Epithelial cell of proximal tubule (primary cell): ENCODE results near the gene ERC1. TPM values are rescaled to one million over a fixed set of nuclear protein-coding genes. Genes with fewer than 3 reads are reported as not detected.
A peak's percentile ranks its signal among the peaks of the same experiment; 100 is the strongest.

Source experiments
- DNase-seq: peaks from one replicate; pipeline ENCODE4 v3.0.0-alpha.2; 2011; ENCODE audit warnings: low read depth
- H3K4me3 ChIP-seq: 2 replicates; pipeline ENCODE4 v1.5.1; 2011; ENCODE audit warnings: low read depth, mild to moderate bottlenecking, low read length
- total RNA-seq: library from RNA; depleted of rRNA; stranded (reverse); fragments of >200 nt; gene quantifications from 2 replicates; pipeline ENCODE4 v1.2.3, GENCODE V29; 2015
- TF ChIP-seq, protein P1 (sequence below): conservative IDR thresholded peaks from 2 replicates; pipeline ENCODE4 v1.5.1; 2012; ENCODE audit warnings: low read depth, mild to moderate bottlenecking, low read length

ERC1 gene
- total RNA-seq, 1 donor from 2014 or later = 16.5 TPM

DNA sequence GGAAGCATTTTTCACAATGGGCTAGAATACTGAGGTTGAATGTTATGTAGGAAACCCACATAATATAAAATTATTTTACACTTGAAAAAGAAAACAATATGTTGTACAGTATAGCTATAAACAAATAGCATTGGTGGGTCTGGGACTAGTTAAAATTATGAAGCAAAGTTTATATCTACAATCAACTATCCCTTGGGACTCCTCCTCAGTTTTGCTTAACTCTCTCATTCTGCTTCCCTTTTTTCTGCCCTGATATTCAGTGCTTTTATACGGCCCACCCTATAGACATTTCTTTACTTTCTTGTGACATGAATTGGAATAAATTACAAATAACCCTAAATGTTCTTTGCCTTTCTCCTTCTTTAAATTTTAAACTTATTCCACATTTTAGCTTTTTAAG lies 302.9 kb downstream of the ERC1 start:
- H3K4me3 ChIP-seq = no peak overlapping the region
- TF ChIP-seq, protein P1, sequence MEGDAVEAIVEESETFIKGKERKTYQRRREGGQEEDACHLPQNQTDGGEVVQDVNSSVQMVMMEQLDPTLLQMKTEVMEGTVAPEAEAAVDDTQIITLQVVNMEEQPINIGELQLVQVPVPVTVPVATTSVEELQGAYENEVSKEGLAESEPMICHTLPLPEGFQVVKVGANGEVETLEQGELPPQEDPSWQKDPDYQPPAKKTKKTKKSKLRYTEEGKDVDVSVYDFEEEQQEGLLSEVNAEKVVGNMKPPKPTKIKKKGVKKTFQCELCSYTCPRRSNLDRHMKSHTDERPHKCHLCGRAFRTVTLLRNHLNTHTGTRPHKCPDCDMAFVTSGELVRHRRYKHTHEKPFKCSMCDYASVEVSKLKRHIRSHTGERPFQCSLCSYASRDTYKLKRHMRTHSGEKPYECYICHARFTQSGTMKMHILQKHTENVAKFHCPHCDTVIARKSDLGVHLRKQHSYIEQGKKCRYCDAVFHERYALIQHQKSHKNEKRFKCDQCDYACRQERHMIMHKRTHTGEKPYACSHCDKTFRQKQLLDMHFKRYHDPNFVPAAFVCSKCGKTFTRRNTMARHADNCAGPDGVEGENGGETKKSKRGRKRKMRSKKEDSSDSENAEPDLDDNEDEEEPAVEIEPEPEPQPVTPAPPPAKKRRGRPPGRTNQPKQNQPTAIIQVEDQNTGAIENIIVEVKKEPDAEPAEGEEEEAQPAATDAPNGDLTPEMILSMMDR = no peak
- no peak for DNase-seq

DNA sequence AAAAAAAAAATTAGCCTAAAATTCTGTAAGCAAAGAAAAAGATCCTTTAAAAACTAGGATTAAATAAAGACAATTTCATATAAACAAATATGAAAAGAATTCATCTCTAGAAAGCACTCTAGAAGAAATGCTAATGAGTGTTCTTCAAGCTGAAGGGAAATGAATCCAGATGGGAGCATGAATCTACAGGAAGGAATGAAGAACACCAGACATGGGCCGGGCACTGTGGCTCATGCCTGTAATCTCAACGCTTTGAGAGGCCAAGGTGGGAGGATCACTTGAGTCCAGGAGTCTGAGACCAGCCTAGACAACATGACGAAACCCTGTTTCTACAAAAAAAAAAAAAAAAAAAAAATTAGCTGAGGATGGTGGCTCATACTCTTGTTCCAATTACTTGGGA lies 306.2 kb downstream of the ERC1 start:
- TF ChIP-seq, protein P1 = no peak
- DNase-seq = no peak
- no peak overlapping the region for H3K4me3 ChIP-seq

DNA sequence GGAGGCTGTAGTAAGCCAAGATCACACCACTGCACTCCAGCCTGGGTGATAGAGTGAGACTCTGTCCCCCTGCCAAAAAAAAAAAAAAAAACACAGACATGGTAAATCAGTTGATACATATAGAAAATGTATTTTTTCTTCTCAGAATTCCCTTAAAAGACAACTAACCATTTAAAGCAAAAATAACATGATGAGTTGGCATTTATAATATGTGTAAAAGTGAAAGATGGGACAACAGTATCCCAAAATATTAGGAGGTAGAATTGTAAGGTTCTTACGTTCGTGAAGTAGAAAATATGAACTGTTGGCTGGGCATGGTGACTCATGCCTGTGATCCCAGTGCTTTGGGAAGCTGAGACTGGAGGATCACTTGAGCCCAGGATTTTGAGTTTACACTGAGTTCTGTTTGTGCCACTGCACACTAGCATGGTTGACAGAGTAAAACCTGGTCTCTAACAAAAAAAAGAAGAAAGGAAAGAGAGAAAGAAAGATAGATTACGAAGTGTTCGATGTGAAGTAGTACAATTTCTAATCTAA lies 306.7 kb downstream of the ERC1 start:
- TF ChIP-seq, protein P1 = no peak
- H3K4me3 ChIP-seq = no peak overlapping the region
- no peak for DNase-seq

DNA sequence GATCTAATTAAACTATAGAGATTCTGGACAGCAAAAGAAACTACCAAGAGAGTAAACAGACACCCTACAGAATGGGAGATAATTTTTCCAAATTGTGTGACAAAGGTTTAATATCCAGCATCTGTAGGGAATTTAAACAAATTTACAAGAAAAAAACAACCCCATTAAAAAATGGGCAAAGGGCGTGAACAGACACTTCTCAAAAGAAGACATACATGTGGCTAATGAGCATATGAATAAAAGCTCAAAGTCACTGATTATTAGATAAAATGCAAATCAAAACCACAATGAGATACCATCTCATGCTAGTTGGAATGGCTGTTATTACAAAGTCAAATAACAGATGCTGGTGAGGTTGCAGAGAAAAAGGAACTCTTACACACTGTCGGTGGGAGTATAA lies 309.4 kb downstream of the ERC1 start:
- TF ChIP-seq, protein P1 = no peak
- H3K4me3 ChIP-seq = no peak overlapping the region
- no peak for DNase-seq

DNA sequence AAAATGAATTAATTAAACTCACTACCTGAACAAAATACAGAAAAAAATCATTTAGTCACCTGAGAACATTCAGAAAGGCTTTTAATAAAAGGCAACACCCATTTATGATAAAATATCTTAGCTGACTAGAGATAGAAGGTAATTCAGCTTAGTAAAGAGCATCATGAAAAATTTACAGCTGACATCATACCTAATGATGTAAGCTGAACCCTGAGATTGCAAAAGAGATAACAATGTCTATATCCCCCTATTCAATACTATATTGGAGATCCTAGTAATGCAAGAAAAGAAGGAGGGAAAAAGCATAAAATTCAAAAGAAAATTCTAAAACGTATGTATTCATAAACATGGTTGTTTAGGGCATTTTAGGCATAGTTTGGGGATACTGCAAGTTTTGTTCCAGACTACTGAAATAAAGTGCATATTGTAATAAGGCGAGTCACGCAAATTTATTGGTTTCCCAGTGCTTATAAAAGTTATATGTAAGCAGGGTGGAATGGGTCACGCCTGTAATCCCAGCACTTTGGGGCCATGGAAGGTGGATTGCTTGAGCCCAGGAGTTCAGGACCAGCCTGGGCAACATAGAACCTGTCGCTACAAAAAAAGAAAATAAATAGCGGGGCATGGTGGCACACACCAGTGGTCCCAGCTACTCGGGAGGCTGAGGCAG lies 311.3 kb downstream of the ERC1 start:
- DNase-seq = no peak
- no peak overlapping the region for H3K4me3 ChIP-seq

DNA sequence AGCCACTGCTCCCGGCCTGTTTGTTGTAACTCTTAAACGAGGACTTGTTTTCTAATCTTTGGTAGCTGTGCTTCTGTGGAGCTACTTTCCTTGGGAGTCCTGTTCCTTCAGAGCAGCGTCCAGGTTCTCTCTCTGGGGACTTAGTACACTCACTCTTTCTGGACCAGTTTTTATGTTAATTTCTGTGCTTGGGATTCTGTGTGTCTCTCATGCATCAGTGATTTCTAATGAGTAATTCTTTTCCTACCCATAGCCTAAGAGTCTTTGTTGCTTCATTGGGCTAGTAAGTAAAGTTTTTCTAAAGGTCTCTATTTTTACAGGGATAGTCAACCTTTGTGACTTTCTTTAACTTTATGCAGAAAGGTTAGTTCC lies 314.0 kb downstream of the ERC1 start:
- DNase-seq = peak; percentile 57
- TF ChIP-seq, protein P1 = no peak
- no peak overlapping the region for H3K4me3 ChIP-seq

More for the DNA sequence above, 311.3 kb downstream of the ERC1 start:
- TF ChIP-seq, protein P1 = no peak
